ENCODE data around the gene FGF18. TPM values are rescaled to one million over a fixed set of nuclear protein-coding genes. Genes with fewer than 3 reads are reported as not detected.
"Not testable (repeated sequence)": the region's sequence is repeated elsewhere in the genome, so short reads cannot be mapped to it uniquely, and the experiment has no call there.

FGF18 gene
- total RNA-seq, 2 donors from 2014 or later, result 0.28 TPM; not detected in 1

DNA sequence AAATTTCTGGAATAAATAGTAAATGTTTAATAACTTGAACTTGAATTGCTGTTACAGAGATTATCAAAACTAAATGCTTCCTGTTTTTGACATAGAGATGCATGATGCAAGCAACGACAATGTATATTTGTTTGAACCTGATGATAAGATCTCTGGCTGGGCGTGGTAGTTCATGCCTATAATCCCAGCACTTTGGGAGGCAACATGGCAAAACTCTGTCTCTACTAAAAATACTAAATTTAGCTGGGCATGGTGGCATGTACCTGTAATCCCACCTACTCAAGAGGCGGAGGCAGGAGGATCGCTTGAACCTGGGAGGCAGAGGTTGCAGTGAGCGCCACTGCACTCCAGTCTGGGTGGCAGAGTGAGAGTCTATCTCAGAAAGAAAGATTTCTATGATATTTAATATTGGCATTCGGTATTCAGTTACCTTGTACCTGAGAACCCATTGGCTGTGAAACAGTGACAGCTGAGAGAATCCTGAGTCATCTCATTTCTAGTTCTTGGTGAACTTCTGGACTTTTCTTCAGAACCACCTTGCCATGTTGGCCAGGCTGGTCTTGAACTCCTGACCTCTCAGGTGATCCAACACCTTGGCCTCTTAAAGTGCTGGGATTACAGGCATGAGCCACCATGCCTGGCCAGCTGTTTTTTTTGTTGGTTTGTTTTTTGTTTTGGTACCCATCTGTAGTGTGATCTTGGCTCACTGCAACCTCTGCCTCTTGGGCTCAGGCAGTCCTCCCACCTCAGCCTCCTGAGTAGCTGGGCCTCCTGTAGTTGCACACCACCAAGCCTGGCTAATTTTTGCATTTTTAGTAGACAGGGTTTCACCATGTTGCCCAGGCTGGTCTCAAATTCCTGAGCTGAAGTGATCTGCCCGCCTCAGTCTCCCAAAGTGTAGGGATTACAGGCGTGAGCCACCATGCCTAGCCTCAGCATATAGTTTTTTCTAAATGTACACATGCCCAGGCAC lies 10.0 kb upstream of the FGF18 start:
- H3K4me3 Mint-ChIP-seq, result no peak overlapping the region
- H3K4me1 Mint-ChIP-seq (ENCODE audit: low read depth in 2 of 2), result peaks cover 18 to 34% of the 10 kb centered on the region in 2 donors
- DNase-seq (ENCODE audit: low spot score) (no peak), ATAC-seq (no peak)
- no peaks in the 10 kb centered on the region for H3K27me3 Mint-ChIP-seq
- H3K36me3 Mint-ChIP-seq, result peaks cover 58% of the 10 kb centered on the region
- no peaks in the 10 kb centered on the region for H3K9me3 Mint-ChIP-seq
- peak overlapping the region in 1 of 2 donors; percentile 59 for H3K27ac Mint-ChIP-seq

DNA sequence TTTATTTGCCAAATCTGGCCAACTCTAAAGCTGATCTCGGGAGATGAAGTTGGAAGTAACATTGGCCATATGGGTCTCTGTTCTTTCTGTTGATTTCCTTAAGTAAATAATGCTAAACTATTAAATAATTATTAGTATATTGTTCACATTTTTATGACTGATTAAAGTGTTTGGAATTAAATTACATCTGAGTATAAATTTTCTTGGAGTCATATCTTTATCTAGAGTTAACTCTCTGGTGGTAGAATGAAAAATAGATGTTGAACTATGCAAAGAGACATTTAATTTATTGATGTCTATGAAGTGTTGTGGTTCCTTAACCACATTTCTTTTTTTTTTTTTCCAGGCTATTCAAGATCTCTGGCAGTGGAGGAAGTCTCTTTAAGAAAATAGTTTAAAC lies 9.3 kb upstream of the FGF18 start:
- Mint-ChIP-seq H3K4me3 (no peak overlapping the region), H3K36me3 (peaks cover 56% of the 10 kb centered on the region), H3K4me1 (ENCODE audit: low read depth in 2 of 2) (peaks cover 17 to 34% of the 10 kb centered on the region in 2 donors), H3K27me3 (no peaks in the 10 kb centered on the region), H3K9me3 (no peaks in the 10 kb centered on the region), H3K27ac (no peak overlapping the region)
- ATAC-seq (no peak), DNase-seq (ENCODE audit: low spot score) (no peak)

DNA sequence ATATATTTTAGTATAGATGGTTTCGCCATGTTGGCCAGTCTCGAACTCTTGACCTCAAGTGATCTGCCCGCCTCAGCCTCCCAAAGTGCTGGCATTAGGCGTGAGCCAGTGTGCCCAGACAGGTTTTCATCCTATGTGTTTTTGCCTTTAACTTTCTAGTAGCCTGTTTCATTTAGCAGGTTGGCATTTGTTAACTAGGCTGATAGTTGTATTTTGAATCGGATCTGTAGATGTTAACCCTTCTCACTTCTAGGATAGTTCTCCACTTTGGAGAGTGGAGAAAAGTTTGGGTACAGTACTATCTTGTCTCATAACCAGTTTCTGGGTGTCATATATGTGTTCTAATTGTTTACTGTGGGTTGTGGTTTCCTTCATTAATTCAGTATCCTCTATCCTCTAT lies 7.3 kb upstream of the FGF18 start:
- ATAC-seq, result no peak
- H3K4me3 Mint-ChIP-seq, result no peak overlapping the region
- H3K27ac Mint-ChIP-seq, result no peak overlapping the region
- peaks cover 5 to 16% of the 10 kb centered on the region in 2 donors for H3K4me1 Mint-ChIP-seq (ENCODE audit: low read depth in 2 of 2)
- no peak for DNase-seq (ENCODE audit: low spot score)
- H3K27me3 Mint-ChIP-seq, result no peaks in the 10 kb centered on the region
- H3K9me3 Mint-ChIP-seq, result no peaks in the 10 kb centered on the region
- peaks cover 36% of the 10 kb centered on the region for H3K36me3 Mint-ChIP-seq

DNA sequence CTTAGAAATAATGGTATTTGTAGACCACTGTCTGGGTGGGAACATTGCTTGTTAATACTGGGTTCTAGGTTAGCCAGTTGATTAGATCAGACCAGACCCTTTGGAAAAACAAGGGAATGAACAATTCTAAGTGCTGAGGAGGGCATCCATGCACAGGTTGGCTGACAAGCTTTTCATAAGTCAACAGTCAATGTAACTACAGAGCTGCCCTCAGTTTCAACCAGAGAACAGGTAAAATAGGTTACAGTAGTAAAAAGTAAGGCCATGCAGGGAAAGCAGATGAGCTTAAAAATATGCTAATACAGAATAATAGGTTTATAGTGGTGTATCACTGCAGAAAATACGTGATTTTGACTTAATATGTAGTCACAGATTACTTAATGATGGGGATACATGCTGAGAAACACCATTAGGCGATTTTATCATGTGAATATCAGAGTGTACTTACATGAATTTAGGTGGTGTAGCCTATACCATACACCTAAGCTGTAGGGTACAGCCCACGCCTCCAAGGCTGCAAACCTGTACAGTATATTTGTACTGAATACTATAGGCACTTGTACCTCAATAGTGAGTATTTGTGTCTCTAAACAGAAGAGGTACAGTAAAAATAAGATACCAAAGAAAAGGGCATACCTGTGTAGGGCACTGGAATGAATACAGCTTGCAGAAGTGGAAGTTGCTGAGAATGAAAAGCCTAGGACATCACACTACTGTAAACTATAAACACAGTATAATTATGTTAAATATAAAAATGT lies 6.1 kb upstream of the FGF18 start:
- no peak for ATAC-seq
- DNase-seq (ENCODE audit: low spot score), result no peak
- peaks cover 24% of the 10 kb centered on the region for H3K36me3 Mint-ChIP-seq

DNA sequence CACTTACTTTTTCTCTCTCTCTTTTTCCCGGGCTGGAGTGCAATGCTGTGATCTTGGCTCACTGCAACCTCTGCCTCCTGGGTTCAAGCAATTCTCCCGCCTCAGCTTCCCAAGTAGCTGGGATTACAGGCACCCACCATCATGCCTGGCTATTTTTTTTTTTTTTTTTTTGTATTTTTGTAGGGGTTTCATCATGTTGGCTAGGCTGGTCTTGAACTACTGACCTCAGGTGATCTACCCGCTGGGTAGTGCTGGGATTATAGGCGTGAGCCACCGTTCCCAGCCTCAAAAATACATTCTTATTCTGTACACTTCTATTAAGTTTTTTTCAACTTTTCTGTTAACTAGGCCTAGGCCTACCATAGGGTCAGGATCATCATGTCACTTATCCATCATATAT lies 5.5 kb upstream of the FGF18 start:
- ATAC-seq; H3K9me3 Mint-ChIP-seq; H3K4me1 Mint-ChIP-seq (ENCODE audit: low read depth in 2 of 2); DNase-seq (ENCODE audit: low spot score); H3K27me3 Mint-ChIP-seq; H3K4me3 Mint-ChIP-seq: not testable (repeated sequence)
- Mint-ChIP-seq H3K36me3 (peaks cover 21% of the 10 kb centered on the region), H3K27ac (peak overlapping the region in 1 of 2 donors; percentile 74)

More for the DNA sequence above, 6.1 kb upstream of the FGF18 start:
- Mint-ChIP-seq H3K4me1 (ENCODE audit: low read depth in 2 of 2) (peaks cover under 1 to 7% of the 10 kb centered on the region in 2 donors), H3K27ac (no peak overlapping the region), H3K27me3 (no peaks in the 10 kb centered on the region), H3K9me3 (no peaks in the 10 kb centered on the region), H3K4me3 (no peak overlapping the region)

DNA sequence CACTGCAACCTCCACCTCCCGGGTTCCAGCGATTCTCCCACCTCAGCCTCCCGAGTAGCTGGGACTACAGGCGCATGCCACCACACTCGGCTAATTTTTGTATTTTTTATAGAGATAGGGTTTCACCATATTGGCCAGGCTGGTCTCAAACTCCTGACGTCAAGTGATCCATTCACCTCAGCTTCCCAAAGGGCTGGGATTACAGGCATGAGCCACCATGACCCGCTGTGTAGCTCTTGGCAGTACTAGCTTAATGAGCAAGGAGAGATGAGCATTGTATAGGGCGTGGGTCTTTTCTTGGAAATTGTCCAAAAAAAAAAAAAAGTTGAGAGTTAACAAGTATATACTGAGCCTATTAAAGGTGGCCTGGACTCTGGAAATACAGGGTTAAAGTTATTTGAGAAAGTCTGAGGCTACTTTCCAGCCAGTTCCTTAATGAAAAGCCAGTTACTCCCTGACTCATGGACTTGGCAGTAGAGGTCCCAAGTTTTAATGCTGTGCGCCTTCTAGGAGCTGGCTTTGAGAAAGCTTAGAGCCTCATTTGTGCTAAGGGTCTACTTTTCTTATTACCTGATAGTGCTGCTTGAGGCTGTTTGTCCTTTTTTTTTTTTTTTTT lies 4.2 kb upstream of the FGF18 start:
- Mint-ChIP-seq H3K27ac (no peak overlapping the region), H3K4me3 (no peak overlapping the region), H3K9me3 (no peaks in the 10 kb centered on the region), H3K36me3 (peaks cover 21% of the 10 kb centered on the region), H3K27me3 (peaks cover 0 to 4% of the 10 kb centered on the region in 2 donors), H3K4me1 (ENCODE audit: low read depth in 2 of 2) (peaks cover 4 to 8% of the 10 kb centered on the region in 2 donors)
- DNase-seq (ENCODE audit: low spot score) (no peak), ATAC-seq (no peak)

DNA sequence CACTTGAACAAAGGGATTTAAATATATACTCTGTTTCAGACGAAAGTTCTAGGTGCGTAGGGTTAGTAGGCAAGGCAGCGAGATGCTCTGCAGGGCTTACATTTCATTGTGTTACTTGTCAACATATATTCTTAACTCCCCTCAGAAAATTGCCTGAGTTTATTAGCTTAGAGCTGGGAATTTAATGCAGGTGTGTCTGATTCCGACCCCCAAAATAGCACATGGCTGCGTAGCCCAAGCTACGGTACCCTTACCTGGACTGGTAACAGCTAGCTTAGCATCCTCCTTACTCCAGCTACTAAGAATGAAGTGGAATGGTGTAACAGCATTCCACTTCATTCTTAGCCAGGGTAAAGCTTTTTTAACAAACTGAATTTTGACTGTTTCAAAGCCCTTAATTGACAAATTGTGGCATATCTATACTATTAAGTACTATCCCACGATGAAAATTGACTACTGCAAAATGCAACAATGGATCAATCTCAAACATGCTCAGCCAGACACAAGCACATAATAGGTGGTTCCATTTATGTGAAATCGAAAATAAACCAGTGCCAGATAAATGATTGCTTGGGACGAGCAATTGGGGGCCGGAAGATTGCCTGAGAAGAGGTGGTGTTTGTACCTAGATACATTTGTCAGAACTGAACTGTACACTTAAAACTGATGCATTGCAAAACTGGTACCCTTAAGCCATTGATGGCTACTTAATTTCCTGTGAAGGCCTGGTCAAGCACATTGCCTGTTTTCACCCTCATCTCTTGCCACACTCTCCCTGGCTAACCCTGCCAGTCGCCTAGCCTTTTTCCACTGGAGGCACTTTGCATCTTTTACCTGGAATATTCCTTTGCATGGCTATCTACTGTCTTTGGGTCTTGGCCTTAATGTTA lies 3.0 kb upstream of the FGF18 start:
- H3K4me3 Mint-ChIP-seq, result no peak overlapping the region
- H3K27me3 Mint-ChIP-seq, result peaks cover 0 to 12% of the 10 kb centered on the region in 2 donors
- no peak for ATAC-seq
- peaks cover 19% of the 10 kb centered on the region for H3K36me3 Mint-ChIP-seq
- H3K4me1 Mint-ChIP-seq (ENCODE audit: low read depth in 2 of 2), result peaks cover 3 to 11% of the 10 kb centered on the region in 2 donors
- no peak overlapping the region for H3K27ac Mint-ChIP-seq
- H3K9me3 Mint-ChIP-seq, result no peaks in the 10 kb centered on the region
- no peak for DNase-seq (ENCODE audit: low spot score)

DNA sequence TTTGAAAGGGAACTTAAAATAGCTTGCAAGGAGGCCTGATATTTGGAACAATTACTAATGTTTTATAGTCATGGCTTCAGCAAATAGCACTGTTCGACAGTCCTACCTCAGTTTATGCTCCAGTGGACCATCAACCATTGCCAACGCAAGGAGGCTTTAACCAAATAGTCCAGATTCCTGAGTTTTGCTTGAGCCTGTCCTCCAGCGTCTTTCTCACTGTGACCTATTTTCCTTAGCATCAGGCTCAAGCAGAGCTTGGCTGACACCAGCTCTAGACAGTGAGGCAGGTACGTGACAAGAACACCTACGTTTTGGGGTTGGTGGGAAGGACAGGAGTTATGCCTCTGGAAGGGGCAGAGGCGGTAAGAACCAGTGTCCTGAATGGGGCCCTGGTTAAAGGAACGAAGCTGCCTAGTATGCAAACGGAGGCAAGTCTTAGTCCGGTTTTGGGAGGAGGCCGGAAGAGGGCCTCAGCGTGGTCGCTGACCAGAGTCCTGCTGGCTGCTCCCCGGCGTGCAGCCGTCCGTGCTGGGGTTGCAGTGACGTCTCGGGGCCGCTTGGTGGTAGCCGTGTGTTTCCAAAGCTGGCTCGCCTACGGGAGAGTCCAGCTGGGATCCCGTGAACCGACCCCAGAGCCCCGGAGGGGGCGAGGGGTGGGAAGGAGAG lies 998 bp upstream of the FGF18 start:
- no peaks in the 10 kb centered on the region for H3K9me3 Mint-ChIP-seq
- no peaks in the 10 kb centered on the region for H3K36me3 Mint-ChIP-seq
- peak; percentile 68 to 78 for ATAC-seq
- H3K27ac Mint-ChIP-seq, result peak overlapping the region in 1 of 2 donors; percentile 47
- H3K4me3 Mint-ChIP-seq, result peak overlapping the region; percentile 61
- H3K4me1 Mint-ChIP-seq (ENCODE audit: low read depth in 2 of 2), result peaks cover 0 to 11% of the 10 kb centered on the region in 2 donors
- DNase-seq (ENCODE audit: low spot score), result peak; percentile 73
- peaks cover 0 to 12% of the 10 kb centered on the region in 2 donors for H3K27me3 Mint-ChIP-seq

DNA sequence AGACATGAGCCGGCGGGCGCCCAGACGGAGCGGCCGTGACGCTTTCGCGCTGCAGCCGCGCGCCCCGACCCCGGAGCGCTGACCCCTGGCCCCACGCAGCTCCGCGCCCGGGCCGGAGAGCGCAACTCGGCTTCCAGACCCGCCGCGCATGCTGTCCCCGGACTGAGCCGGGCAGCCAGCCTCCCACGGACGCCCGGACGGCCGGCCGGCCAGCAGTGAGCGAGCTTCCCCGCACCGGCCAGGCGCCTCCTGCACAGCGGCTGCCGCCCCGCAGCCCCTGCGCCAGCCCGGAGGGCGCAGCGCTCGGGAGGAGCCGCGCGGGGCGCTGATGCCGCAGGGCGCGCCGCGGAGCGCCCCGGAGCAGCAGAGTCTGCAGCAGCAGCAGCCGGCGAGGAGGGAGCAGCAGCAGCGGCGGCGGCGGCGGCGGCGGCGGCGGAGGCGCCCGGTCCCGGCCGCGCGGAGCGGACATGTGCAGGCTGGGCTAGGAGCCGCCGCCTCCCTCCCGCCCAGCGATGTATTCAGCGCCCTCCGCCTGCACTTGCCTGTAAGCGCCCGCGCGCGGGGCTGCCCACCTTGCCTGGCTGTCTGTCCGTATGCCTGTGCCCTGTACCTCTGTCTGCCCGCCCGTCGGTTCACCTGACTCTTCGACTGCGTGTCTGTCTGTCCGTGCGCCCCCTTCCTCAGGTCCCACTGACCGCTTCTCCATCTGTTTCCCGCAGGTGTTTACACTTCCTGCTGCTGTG lies 412 bp downstream of the FGF18 start:
- H3K4me3 Mint-ChIP-seq, result peak overlapping the region; percentile 74
- no peaks in the 10 kb centered on the region for H3K36me3 Mint-ChIP-seq
- peaks cover 0 to 11% of the 10 kb centered on the region in 2 donors for H3K4me1 Mint-ChIP-seq (ENCODE audit: low read depth in 2 of 2)
- H3K27ac Mint-ChIP-seq, result no peak overlapping the region
- H3K9me3 Mint-ChIP-seq, result no peaks in the 10 kb centered on the region
- ATAC-seq (peak; percentile 21 to 39), DNase-seq (ENCODE audit: low spot score) (no peak)
- peaks cover 0 to 12% of the 10 kb centered on the region in 2 donors for H3K27me3 Mint-ChIP-seq

DNA sequence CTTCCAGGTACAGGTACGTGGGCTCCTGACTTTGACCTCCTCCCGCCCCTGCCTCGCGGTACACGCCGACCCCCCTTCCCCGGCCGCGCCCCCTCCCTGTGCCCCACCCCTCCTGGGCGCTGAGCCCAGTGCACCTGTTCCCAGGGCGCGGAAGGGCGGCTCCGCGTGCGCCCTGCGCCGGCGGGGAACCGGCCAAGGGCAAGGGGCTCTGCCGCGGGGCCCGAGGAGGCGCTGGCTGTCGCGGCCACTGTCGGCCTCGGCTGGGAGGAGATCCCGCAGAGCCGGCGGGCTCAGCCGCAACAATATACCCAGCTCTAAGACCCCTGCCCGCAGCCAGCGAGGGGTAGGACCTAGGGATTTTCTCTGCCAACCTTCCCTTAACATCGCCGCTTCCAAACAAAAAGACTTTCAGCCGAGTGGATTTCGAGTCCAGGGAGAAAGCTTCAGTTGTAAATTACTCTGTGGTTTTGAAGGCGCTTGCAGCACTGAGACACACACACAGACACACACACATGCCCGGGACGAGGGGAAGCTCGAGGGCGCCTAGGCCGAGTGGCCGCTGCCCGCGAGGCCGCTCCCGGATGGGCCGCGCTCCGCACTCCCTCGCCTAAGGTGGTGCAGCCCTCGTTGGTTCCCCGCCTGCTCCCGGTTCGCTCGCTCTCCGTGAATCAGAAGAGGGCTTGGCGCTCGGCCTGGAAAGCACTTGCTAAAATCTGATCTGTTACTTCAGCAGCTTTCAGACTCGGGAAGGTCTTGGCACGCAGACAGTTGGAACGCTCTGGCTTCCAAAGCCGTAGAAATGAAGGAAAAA lies 1.2 kb downstream of the FGF18 start:
- DNase-seq (ENCODE audit: low spot score) (no peak), ATAC-seq (no peak)
- no peaks in the 10 kb centered on the region for H3K9me3 Mint-ChIP-seq
- H3K4me3 Mint-ChIP-seq, result peak overlapping the region; percentile 74
- H3K36me3 Mint-ChIP-seq, result no peaks in the 10 kb centered on the region
- peaks cover 0 to 12% of the 10 kb centered on the region in 2 donors for H3K27me3 Mint-ChIP-seq
- no peak overlapping the region for H3K27ac Mint-ChIP-seq
- H3K4me1 Mint-ChIP-seq (ENCODE audit: low read depth in 2 of 2), result peaks cover 0 to 11% of the 10 kb centered on the region in 2 donors
